GM10266 (cell line): ENCODE results near the gene ANKRD27.
A peak's percentile ranks its signal among the peaks of the same experiment; 100 is the strongest.
"Not testable (repeated sequence)": the region's sequence is repeated elsewhere in the genome, so short reads cannot be mapped to it uniquely, and the experiment has no call there.

Experiments used
- DNase-seq: peaks from one replicate; pipeline ENCODE4 v3.0.0; 2012; ENCODE audit errors: extremely low spot score
- CTCF ChIP-seq: IDR thresholded peaks from 2 replicates; pipeline ENCODE4 v1.5.1; 2012; ENCODE audit warnings: mild to moderate bottlenecking, low read depth; ENCODE audit not compliant: control insufficient read depth, insufficient read depth; ENCODE audit errors: missing control alignments

Gene ANKRD27

GRCh38 chr19:32674931-32675719 lies at the start of gene ANKRD27:
Gene ANKRD27 (minus strand): TSS chr19:32675180. CDS start chr19:32659015, 16,165 bp downstream.
- TF ChIP-seq CTCF = no peak
- peak; percentile 100 for DNase-seq

GRCh38 chr19:32720936-32721250 lies 45.9 kb upstream of the ANKRD27 start:
- DNase-seq = no peak
- no peak for TF ChIP-seq CTCF

GRCh38 chr19:32720216-32720935 lies 45.4 kb upstream of the ANKRD27 start:
- DNase-seq = peak; percentile 43
- TF ChIP-seq CTCF = no peak

DNA sequence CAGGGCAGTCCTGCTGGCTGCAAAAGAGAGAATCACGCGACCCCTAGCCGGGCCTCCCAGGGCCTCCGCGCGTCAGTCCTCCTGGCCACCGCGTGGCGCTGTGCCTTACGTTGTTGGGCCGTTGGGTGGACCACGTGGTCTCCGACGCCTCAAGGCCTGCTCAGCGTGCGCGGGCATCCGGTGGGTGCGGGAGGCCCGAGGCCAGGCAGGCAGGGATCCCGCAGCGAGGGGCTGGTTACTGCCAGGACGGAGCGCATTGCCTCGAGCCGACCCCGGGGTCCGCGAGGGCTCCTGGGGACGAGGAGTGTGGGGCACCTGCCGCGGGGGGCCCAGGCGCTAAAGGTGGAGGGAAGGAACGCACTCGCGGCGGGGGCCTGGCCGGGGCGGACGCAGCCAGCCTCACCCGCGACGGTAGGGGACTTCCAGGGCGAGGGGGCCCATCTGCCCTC lies 44.7 kb upstream of the ANKRD27 start, which contains the start of gene TDRD12:
TSS of gene TDRD12 (plus strand) at position 157 of the 449 bp plus-strand sequence. CDS start 306 bp downstream, outside the sequence.
- no peak for TF ChIP-seq CTCF
- peak; percentile 34 for DNase-seq

GRCh38 chr19:32718286-32718685 lies 43.3 kb upstream of the ANKRD27 start:
- TF ChIP-seq CTCF = no peak
- DNase-seq = no peak

DNA sequence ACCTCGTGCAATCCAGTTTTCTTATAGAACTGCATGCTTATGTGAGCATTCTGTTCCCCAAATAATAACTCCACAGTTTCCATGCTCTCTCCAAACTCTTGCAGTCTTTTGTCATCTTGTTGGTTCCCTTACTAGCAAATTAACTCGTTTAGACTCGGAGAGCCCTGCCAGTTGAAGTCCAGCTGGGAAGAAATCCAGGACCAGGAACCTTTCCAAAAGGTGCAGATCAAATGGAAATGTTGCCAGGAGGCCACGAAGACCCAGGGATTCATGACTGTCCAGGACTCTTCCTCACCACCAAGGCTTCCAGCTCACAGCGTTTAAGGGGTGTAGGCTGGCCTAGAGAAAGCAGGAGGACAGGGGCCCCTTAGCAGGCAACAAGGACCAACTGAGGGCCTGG lies 42.5 kb upstream of the ANKRD27 start:
- no peak for TF ChIP-seq CTCF
- DNase-seq = no peak

- not testable (repeated sequence) for DNase-seq
Observed at GRCh38 chr19:32716203-32716602, 41.2 kb upstream of the ANKRD27 start.
